ENCODE results near the gene LRSAM1.

DNA sequence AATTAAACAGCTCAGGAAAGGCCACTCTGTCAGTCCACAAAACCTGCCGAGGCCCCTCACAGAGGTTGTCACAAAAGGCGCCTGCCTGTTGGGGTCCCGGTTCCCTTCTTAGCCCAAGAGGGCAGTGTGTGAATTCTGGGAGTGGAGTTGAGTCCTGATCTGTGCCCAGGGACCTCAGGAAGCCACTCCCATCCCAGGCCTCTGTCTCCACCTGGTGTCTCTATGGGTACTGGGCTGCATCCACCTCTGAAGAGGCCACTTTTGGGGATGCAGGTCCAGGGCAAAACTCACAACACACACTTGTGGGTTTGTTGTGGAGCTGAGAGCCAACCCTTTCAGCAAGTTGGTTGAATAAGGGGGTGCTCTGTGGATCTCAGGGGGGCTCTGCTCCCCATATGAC lies 86.5 kb downstream of the LRSAM1 start:
- TF ChIP-seq, protein P1, sequence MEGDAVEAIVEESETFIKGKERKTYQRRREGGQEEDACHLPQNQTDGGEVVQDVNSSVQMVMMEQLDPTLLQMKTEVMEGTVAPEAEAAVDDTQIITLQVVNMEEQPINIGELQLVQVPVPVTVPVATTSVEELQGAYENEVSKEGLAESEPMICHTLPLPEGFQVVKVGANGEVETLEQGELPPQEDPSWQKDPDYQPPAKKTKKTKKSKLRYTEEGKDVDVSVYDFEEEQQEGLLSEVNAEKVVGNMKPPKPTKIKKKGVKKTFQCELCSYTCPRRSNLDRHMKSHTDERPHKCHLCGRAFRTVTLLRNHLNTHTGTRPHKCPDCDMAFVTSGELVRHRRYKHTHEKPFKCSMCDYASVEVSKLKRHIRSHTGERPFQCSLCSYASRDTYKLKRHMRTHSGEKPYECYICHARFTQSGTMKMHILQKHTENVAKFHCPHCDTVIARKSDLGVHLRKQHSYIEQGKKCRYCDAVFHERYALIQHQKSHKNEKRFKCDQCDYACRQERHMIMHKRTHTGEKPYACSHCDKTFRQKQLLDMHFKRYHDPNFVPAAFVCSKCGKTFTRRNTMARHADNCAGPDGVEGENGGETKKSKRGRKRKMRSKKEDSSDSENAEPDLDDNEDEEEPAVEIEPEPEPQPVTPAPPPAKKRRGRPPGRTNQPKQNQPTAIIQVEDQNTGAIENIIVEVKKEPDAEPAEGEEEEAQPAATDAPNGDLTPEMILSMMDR (IDR thresholded peaks at IDR 0.05): peak in 1 of 6 experiments; percentile 7
- TF ChIP-seq EP300 (IDR thresholded peaks at IDR 0.05): no peak

Data from upper lobe of left lung (tissue), 4 donors.